ENCODE measurements around the gene LRRC75A.

- TF ChIP-seq CTCF (conservative IDR thresholded peaks at IDR 0.05) (no peak), EZH2 (IDR thresholded peaks at IDR 0.05; ENCODE audit: low read depth) (no peak)
These were observed 62.9 kb downstream of the LRRC75A start for GRCh38 chr17:16429083-16429482.
